Amniotic epithelial cell (primary cell): ENCODE results near the gene MND1.
"Not testable (repeated sequence)": the region's sequence is repeated elsewhere in the genome, so short reads cannot be mapped to it uniquely, and the experiment has no call there.

Experiments used
- DNase-seq: peaks from one replicate; pipeline ENCODE4 v3.0.0-alpha.2; 2010; ENCODE audit warnings: low read depth

Gene MND1

DNA sequence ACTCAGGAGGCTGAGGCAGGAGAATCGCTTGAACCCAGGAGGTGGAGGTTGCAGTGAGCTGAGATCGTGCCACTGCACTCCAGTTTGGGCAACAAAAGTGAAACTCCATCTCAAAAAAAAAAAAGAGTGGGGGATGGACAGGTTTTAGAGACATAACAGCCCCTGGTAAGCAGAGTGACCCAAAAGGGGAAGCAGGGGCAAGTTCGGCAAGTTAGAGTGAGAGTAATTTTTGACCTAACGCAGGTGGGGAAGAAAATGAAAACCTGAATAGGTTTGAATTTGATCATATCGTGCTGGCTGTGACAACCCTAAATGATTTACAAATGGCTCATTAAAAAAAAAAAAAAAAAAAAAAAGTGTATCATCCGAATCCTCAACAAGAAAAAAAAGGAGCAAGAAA is 96.0 kb downstream of the MND1 start:
- DNase-seq: no peak

DNA sequence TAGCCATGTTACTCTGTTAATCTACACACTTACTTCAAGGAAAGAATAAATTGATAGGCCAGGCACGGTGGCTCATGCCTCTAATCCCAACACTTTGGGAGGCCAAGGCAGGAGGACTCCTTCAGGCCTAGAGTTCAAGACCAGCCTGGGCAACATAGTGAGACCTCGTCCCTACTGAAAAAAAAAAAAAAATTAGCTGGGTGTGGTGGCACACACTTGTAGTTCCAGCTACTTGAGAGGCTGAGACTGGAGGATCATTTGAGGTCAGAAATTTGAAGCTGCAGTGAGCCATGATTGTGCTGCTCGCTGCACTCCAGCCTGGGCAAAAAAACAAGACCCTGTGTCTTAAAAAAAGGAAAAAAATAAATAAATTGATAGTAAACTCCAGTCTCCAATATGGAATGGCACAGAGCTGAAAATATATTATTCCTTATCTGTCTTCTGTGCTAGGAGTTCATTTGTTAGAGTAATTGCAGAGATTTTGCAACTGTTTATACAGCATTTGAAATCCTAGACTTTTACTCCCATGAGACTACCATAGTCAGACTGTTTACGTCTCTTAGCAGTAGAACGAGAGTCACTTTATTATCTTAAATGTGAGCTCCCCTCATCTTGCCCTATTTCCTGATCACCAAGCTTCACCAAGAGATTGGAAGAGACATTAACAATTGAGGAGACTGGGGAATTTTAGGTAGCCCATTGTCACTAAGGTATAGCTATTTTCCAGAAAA is 102.9 kb downstream of the MND1 start:
- DNase-seq: peak; percentile 90

DNA sequence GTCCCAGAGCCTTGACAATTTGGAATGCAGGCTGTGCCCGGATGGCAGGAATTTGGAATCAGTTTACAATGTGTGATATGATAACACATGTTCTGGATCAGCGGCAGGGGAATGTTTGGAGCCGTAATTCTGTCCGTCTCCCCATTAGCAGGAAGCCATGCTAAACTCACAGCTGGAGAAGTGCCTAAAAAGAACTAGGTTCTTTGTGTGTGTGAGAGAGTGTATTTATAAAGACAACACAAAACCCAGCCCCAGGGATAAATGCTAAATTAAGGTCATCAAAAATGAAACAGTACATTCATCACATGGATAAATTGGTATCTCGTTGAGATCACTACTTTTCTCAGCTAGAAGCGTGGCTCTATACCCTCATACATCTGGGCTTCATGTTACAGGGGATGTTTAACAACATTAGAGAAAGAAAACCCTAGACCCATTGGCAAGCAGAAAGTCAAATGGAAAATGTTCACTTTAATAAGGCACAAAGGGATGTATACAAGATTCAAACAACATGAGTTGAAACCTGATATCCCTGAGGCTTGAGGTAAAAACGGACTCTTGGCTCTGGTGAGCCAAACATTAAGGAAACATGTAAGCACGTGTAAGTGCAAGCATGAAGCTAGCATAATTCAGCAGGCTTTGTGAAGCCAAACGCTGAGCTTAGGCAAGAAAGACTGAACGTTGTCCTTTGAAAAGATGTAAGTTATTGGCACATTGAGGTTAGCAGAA is 103.7 kb downstream of the MND1 start:
- no peak for DNase-seq

DNA sequence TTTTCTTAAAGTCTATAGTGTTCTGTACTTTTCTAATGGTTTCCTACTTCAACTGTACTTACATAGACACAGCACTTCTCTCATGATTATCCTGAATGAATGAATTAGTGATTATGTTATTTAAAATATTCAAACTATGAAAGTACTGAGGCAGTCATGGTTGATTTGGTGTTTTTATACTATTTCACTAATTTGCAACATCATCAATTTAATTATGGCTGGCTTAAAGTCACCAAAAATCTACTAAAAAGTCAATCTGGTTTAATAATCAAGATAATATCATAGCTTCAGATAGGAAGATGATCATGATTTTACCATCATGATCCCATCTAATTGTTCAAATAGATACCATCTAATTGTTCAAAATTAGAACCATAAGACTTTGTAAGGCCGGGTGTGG is 104.8 kb downstream of the MND1 start:
- no peak for DNase-seq

DNA sequence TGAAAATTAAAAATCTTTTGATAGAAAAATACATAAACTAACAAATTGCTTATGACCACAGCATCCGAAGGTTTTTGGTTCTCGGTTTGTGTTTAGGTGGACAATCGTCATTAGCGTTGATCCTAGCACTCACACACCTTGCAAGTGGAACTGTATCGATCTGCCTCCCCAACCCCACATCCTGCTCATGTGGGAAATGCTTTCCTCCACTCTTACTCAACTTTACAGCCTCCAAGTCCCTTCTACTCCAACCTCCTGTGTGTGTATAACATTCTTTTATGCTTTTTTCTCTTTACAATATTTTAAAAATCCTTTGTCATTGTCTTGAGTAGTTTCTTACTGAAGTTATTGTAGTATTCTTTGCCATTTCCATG is 106.0 kb downstream of the MND1 start:
- no peak for DNase-seq

DNA sequence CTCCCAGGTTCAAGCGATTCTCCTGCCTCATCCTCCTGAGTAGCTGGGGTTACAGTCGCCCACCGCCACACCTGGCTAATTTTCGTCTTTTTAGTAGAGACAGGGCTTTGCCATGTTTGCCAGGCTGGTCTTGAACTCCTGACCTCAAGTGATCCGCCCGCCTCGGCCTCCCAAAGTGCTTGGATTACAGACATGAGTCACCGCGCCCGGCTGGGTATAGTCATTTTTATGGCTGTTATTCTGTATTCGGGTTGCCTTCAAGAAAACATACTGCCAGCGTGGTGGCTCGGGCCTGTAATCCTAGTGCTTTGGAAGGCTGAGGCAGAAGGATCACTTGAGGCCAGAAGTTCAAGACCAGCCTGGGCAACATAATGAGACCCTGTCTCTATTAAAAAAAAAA is 106.7 kb downstream of the MND1 start:
- peak; percentile 56 for DNase-seq

DNA sequence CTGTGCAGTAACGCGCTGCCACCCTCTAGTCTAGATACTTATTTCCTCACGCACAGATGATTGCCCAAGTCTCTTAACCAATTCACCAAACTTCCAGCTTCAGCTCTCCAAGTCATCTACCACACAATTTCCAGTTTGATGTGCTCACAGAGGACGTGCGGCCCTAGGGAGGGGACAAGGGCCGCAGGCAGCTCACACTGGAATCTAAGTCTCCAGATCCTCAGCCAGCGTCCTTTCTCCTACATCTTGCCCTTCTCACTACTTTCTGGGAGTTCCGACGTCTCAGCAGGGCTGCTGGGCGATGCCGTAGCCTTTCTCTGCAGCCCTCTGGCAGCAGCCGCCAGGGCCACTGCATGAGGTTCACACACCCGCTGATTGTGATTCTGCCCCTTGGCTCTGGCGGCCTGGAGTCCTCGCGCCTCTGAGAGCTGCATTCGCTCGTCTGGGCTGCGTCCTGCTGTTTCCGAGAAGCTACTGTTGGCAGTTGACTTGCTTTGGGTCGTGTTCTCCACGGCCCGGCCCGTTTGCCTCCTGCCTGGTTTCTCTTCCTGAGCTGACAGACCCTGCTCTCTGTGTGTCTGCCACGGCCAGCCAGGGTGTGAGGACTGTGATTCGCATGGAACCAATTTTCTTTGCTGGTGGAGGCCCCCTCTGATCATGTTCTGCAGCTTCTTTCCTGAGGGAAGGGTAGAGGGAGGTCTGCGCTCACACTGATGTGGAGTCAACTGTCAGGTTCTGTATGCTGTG is 107.6 kb downstream of the MND1 start:
- DNase-seq: no peak

DNA sequence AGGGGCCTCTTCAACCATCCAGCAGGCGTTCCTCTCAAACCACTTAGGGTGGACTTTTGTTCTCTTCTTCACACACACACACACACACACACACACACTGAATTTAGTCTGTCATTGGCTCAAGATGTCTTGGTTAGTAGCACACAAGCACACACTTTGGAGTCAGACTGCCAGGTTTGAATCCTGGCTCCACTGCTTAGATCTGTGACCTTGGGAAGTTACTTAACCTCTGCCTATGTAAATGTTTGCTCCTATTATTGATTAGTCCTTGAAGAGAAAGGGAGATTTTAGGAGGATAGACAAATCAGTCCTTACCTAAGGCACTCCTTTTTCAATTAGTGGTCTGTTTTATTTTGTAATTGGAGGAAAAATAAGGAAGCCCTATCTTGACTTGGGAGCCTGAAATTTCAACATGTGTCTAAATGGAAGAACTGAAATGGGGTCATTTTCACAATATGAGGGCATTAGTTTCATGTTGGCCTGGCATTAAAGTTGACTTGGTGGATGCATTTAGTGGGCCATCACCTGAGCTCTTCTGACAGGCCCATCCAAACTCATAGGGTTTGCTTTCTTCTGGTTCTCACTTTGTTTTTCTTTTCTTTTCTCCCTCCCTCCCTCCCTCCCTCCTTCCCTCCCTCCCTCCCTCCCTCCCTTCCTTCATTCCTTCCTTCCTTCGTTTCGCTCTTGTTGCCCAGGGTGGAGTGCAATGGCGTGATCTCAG is 108.3 kb downstream of the MND1 start:
- DNase-seq: no peak

DNA sequence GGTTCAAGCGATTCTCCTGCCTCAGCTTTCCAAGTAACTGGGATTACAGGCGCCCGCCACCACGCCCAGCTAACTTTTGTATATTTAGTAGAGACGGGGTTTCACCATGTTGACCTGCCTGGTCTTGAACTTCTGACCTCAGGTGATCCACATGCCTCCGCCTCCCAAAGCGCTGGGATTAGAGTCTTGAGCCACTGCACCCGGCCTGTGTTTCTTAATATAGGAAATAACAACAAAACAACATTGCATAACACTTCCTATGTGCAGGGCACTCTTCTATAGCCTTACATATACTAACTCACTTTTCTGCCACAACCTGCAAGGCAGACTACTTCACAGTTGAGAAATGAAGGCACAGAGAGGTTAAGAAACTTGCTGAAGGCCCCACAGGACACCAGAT is 108.9 kb downstream of the MND1 start:
- no peak for DNase-seq

DNA sequence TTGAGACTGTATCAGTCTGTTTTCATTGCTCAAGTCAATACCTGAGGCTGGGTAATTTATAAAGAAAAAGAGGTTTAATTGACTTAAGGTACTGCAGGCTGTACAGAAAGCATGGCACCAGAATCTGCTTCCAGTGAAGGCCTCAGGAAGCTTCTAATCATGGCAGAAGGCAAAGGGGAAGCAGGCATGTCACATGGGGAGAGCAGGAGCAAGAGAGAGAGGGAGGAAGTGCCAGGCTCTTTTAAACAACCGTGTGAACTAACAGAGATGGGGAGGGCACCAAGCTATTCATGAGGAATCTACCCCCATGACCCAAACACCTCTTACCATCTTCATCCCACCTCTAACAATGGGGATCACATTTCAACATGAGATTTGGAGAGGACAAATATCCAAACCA is 114.5 kb downstream of the MND1 start:
- no peak for DNase-seq

DNA sequence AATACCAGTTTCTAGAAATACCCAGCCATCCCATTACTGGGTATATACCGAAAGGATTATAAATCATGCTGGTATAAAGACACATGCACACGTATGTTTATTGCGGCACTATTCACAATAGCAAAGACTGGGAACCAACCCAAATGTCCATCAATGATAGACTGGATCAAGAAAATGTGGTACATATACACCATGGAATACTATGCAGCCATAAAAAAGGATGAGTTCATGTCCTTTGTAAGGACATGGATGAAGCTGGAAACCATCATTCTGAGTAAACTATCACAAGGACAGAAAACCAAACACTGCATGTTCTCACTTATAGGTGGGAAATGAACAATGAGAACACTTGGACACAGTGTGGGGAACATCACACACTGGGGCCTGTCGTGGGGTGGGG is 117.1 kb downstream of the MND1 start:
- DNase-seq: not testable (repeated sequence)

DNA sequence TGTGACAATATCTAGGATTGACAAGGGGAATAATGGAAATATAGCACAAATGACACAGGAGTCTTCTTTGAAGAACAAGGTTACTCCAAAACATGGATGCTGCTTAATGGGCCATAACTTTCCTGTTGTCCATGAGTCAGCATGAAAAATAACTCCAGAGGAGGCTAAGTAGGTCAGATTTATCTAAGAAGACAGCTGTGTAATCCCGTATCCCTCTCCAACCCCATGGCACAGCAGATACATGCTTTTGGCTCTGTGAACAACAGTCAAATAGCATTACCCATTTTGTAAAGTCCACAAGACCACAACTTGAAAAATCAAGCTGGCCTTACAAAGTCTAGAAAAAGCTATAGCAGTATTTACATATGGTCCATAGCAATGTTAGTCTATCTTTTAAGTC is 119.6 kb downstream of the MND1 start:
- peak; percentile 94 for DNase-seq
